Stimulated activated CD8-positive, alpha-beta memory T cell treated with anti-CD3 and anti-CD28 coated beads, Interleukin-2, amount 100 ng/mL, for 48 hours (primary cell): ENCODE data around the gene NPAS4.
"Not testable (repeated sequence)": the region's sequence is repeated elsewhere in the genome, so short reads cannot be mapped to it uniquely, and the experiment has no call there.

Source experiments
- DNase-seq, 2 donors: peaks; one replicate each; pipeline ENCODE4 v3.0.0-alpha.2; 2020; ENCODE audit warnings: low read depth in 2 of 2

NPAS4 gene

DNA sequence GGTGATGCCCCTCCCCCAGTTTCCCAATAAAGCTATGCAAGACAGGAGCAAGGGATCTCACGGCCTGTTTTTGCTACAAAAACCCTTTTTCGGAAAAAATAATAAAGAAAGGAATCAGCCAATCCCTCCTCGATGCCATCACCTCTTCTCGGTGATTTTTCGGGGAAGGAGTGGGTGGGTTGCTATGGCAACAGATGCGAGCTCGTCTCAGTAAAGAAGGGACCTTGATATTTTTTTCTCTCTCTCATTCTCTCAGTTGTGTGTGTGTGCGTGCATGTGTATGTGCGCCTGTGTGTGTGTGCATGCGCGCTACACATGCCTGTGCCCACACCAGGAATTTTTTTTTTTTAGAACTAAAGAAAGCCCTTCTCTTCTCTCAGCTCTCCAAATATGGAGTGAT lies 3.8 kb upstream of the NPAS4 start:
- DNase-seq = no peak

DNA sequence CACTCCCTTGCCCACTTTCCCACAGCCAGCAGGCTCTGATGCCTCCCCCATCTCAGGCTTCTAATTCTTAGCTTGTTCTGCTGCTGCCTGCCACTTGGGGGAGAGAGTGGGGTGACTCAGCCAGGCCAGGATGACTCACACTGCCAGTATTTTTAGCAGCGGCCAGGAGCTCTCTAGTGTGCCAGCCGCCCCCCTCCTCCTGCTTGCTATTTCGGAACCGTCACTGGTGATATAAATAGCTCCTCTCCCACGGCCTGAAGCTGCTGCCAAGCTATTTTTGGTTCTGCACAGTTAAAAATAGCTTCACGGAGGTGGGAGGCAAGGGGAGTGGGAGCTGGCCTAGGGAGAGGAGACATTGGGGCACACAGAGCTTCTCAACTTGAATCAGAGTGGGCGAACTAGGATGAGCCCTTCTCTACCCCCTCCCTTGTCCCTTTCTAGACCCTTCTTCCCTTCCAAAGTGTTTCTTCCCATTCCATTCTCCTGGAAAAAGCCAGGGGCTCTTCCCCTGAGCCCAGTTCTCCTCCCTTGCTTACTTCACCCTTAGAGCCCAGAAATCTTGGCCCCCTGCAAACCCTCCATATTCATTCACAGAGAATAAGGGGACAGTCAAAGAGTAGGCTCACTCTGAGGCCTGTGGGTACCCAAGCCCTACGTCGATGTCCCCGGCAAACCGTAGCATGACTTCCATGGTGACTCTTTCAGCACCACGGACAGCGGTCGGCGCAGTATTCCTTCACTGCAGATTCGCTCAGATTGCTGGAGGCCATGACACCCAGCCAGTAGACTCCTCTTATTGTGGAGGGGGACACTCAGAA lies 2.5 kb upstream of the NPAS4 start:
- DNase-seq = peak; percentile 61 to 65

DNA sequence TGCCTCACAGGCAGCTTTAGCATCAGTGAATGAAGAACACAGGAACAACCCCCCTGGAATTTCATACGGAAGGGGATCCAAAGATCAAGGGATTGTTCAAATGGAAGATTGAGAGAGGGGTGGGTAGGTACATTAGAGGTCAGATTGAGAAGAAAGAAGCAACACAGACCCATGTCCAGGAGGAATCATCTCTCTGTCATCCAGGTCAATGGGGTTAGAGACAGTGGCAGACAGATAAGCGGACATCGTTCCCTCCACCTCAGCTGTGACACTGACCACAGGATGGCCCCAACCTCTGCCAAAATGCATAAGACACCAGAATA lies 1.9 kb upstream of the NPAS4 start:
- no peak for DNase-seq

DNA sequence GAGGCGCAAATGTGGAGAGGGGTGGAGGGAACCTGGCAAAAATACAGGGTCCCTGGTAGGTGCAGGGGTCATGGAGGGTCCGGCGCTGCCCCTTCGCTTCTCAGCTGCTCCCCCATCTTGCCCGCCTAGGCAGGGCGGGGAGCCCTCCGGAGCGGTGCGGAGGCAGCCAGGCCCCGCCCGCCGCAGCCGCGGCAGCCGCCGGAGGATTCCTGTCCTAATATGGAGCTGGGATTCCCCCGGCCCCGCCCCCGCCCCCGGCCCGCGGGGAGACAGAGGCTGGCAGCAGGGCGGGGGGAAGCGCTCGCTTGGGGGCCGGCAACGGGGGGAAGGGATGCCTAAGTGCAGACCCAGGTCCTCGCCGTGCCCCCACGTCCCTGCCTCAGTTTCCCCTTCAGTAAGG lies 1.0 kb upstream of the NPAS4 start:
- no peak for DNase-seq

DNA sequence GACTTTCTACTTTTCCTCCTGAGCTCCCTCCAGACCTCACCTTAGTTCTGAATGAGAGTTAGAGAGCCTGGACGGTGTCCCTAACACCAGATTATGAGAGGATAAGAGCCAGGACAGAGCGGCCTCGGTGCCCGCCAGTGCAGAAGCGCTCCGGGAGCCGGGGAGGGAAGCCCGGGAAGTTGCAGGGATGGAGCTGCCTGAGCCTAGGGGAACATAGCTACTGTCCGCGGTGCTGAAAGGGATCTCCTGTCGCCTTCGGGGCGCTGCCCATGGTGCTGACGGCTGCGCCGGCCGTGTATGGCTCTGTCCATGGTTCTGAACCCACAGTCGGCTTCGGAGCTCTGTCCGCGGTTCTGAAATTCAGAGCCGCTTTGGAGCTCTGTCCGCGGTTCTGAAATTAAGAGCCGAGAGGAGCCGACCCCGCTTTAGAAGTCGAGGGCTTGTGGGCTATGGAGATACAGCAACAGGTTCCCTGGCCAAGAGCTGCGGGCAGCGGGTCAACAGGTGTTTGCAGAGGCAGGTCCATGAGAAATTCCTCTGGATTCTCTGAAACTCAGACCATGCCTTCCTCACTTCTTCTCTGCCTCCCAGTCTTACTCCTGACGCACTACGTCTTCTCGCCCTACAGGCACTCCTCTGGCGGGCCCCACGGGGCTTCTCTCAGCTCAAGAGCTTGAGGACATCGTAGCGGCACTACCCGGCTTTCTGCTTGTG lies 814 bp downstream of the NPAS4 start:
- peak; percentile 74 to 80 for DNase-seq

DNA sequence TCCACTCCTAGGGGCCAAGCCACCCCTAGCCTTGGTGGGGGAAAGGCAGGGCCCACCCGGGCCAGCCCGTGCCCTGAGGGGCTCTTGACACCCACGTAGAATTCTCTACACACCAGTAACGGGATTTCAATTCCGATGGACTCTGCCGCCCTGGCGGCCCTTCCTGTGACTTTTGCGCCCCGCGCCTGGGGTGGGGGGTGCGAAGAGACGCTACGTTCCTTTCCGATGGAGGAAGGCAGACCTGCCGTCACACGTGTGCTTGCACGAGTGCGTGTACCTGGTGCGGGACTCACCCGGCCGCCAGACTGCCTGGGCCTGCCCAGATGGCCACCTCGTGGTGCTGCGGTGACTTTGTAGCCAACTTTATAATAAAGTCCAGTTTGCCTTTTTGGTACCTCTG lies 5.5 kb downstream of the NPAS4 start:
- DNase-seq = no peak

DNA sequence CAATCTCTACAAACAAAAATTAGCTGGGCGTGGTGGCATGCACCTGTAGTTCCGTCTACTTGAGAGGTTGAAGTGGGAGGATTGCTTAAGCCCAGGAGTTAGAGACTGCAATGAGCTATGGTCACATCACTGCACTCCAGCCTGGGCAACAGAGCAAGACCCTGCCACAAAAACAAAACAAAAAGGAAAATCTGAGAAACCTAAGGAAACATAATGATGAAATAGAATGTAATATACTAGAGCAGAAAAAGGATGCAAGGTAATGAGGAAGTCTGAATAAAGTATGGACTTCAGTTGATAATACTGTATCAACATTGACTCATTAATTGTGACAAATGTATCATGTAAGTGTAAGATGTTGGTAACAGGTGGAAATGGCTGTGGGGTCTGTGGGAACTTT lies 8.1 kb downstream of the NPAS4 start:
- DNase-seq = no peak

DNA sequence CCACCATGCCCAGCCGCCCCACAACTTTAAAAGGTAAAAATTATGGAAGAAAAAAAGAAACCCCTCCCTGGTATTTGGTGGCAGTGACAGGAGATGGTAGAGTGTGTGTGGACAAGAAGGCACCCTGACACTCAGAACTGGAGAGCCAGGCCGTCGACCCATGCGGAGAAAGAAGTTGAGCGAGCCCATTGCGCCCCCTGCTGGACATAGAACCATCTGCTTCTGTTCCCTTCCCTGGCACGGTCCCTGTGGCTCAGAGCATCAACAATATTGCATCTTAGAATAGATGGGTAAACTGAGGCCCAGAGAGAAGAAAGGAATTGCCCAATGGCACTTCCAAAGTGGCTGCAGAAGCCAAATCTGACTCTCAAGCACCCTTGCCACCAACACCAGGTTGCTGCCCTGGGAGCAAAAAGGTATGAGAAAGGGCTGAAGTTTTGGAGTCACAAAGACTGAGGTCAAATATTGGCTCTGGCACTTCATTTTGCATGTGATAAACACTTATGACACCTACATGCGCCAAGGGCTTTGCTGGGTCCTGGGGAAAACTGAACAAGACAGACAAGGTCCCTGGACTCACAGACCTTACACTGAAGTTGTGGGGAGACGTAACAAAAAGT lies 9.3 kb downstream of the NPAS4 start:
- DNase-seq = peak; percentile 55 to 75

DNA sequence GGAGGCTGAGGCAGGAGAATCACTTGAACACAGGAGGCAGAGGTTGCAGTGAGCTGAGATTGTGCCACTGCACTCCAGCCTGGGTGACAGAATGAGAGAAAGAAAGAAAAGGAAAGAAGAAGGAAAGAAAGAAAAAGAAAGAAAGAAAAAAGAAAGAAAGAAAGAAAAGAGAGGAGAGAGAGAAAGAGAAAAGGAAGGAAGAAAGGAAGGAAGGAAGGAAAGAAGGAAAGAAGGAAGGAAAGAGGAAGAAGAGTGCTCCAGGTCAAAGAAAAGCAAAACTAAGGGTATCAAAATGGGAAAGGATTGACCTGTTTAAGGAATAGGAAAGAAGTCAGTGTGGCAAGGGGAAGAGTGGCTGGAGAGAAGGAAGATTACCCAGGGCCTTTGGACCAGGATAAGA lies 10.5 kb downstream of the NPAS4 start:
- not testable (repeated sequence) for DNase-seq

DNA sequence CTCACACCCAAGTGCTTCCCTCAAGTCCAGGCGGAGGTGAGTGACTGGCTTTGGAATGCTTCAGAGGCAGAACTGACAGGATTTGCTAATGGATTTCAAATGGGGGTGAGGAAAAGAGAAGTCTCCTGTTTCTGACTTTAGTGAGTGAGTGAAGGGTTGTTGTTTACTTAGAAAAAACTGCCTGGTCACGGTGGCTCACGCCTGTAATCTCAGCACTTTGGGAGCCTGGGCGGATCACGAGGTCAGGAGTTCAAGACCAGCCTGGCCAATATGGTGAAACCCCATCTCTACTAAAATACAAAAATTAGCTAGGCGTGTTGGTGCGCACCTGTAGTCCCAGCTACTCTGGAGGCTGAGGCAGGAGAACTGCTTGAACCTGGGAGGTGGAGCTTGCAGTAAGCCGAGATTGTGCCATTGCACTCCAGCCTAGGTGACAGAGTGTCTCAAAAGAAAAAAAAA lies 11.1 kb downstream of the NPAS4 start:
- DNase-seq = not testable (repeated sequence)

DNA sequence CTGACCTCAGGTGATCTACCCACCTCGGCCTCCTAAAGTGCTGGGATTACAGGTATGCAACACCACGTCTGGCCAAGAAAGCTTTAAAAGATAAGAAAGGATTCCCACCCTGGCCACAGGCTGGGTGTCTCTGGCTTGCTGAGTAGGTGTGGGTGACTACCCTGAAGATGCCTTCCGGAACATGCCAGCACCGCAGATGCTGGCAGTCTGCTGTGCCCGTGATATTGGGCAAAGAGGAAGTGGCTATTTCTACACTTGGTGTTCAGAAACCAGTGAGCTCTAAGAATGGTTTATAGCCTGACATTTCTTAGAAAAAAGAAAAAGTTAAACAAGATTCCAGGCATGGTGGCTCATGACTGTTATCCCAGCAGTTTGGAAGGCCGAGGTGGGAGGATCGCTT lies 11.8 kb downstream of the NPAS4 start:
- DNase-seq = no peak

DNA sequence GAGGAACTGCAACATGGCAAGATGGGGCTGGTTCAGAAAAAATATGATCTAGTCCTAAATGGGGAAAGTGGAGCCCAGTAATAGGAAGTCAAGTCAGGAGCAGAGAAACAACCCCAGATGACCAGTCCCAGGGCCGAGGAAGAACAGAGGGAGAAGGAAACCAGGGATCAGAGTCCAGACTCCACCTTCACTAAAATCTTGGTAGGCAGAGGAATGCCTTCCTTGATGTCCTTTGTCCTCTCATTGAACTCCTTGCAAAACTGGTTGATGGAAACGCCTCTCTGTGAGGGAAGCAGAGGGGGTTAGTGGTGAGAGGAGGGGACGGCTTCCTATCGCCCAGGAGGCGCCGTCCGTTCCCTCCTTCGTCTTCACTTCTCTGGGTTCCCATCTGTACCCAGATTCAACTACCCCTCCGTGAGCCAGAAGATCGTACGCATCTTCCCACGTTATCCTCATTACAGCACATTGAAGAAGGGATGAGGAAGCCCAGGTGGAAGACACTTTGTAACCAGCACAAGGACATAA lies 17.2 kb downstream of the NPAS4 start:
- no peak for DNase-seq

DNA sequence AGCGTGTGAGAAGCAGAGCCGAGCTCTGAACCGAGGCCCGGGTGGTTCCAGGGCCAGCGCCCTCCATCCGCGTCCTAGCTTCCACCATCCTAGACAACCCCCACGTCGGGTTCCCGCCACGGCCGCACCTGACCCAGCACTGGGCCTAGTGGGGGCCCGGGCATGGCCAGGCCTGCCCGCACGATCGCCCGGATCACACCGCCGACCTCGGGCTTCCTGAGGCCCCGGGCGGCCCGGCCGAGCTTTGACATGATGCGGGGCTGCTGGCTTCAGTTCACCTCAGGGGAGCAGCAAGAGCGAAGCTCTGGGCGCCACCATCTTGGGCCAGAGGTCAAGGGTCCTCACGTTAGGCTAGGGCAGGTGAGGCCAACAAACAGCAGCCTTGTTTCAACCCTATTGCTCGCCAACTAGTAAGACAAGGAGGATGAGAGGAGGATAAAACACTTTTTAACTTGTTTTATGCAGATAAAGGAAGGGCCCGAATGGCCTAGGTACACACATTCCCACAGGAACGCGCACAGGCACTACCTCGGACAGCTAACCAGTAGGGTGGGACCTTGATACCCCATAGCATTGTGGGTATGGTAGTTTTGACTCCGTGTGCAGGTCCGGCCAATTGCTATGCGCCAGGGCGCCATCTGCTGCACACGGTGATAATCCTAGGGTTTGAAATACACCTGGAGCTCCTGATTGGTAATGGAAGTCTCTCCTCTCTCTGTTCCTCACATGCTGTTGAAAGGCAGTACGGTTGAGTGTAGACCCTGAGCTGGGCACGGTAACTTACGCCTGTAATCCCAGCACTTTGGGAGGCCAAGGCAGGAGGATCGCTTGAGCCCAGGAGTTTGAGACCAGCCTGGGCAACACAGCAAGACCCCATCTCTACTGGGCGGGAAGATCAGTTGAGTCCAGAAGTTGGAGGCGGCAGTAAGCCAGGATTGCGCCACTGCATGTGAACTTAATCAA lies 17.9 kb downstream of the NPAS4 start, which contains the start of gene MRPL11:
Gene MRPL11 (minus strand): TSS at position 345 of the 963 bp plus-strand sequence. CDS start 94 bp downstream, at position 251.
- peak; percentile 76 to 83 for DNase-seq

DNA sequence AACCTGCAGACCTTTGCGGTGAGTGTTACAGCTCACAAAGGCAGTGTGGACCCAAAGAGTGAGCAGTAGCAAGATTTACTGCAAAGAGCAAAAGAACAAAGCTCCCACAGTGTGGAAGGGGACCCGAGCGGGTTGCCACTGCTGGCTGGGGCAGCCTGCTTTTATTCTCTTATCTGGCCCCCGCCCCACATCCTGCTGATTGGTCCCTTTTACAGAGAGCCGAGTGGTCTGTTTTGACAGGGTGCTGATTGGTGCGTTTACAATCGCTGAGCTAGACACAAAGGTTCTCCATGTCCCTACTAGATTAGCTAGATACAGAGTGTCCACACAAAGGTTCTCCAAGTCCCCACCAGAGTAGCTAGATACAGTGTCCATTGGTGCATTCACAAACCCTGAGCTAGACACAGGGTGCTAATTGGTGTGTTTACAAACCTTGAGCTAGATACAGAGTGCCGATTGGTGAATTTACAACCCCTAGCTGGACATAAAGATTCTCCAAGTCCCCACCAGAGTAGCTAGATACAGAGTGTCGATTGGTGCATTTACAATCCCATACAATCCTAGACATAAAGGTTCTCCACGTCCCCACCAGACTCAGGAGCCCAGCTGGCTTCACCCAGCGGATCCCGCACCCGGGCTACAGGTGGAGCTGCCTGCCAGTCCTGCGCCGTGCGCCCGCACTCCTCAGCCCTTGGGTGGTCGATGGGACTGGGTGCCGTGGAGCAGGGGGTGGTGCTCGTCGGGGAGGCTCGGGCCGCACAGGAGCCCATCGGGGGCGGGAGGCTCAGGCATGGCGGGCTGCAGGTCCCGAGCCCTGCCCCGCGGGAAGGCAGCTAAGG lies 19.5 kb downstream of the NPAS4 start:
- not testable (repeated sequence) for DNase-seq

DNA sequence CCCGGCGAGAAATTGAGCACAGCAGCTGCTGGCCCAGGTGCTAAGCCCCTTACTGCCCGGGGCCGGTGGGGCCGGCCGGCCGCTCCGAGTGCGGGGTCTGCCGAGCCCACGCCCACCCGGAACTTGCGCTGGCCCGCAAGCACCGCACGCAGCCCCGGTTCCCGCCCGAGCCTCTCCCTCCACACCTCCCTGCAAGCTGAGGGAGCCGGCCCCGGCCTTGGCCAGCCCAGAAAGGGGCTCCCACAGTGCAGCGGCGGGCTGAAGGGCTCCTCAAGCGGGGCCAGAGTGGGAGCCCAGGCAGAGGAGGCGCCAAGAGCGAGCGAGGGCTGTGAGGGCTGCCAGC lies 20.1 kb downstream of the NPAS4 start:
- not testable (repeated sequence) for DNase-seq

DNA sequence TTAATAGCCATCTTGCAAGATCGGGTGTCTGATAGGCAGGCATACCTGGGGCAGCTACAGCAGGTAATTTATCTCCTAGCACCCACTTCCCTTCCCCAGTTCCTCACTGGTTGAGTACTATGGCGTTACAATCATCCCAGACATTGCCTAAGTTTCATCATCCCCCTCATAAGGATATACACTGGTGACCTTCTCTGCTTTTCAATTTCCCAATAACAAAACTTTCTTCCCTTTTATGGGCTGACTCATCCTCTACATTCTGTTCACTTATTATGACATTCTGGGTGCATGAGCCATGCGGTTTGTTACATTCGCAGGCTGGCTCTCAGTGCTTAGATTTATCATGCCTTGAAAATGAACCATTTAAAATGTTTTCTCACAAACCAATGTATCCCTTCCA lies 22.8 kb downstream of the NPAS4 start:
- no peak for DNase-seq

DNA sequence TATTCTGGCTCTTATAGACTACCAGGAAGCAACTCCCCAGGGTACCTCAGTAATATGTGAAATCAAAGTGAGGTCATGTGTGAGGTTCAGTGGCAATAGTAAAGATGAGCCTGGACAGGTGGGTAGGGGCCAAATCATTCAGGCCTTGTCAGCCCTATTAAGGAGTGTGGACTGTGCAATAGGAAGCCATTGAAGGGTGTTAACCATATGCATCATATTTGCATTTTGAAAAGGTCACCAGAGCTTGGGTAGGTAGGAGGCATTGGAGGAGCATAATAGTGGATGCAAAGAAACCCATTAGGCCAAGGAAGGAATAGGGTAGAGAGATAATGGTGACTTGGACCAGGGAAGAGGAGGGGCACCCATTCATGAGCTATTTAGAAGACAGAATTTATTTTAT lies 26.2 kb downstream of the NPAS4 start:
- no peak for DNase-seq

DNA sequence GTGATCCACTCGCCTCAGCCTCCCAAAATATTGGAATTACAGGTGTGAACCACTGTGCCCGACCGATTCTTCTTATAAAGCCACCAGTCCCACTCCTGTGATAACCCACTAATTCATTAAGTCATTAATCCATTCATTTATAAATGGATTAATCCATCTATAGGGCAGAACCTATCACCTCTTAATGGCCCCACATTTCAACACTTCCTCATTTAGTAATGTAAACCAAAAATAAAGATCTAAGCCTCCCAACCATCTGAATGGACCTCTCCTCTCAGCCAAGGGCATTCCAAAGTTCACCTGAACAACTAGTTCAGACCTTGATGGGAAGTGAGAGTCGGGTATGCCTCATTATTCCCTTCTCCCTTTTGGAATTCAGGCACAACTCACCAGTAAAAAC lies 27.7 kb downstream of the NPAS4 start:
- DNase-seq = no peak

DNA sequence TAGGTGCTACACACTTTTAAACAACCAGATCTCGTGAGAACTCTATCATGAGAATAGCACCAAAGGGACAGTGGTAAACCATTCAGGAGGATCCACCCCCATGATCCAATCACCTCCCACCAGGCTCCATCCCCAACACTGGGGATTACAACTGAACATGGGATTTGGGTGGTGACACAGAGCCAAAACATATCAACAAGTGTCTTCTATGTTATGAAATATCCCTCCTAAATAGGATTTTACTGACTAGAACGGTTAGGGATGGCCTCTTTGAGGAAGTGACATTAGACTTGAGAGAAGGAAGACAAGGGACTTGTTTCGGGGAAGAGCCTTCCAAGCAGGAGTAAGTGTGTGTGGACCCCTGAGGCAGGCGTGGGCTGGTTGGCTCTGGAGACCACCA lies 29.7 kb downstream of the NPAS4 start:
- no peak for DNase-seq

DNA sequence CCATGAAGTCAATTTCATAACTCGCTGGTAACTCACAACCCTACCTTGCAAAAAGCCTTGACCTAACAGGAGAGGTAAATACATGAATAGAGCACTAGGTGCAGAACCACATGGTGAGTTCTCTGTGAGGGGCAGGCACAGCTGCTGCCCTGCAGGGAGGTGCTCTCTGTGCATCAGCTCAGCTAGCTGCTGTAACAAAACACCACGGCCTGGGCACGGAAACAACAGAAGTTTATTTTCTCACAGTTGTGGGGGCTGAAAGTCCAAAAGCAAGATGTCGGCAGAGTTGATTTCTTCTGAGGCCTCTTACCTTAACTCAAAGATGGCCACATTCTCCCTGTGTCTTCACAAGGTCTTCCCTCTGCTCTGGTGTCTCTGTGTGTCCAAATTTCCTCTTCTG lies 30.8 kb downstream of the NPAS4 start:
- DNase-seq = no peak

DNA sequence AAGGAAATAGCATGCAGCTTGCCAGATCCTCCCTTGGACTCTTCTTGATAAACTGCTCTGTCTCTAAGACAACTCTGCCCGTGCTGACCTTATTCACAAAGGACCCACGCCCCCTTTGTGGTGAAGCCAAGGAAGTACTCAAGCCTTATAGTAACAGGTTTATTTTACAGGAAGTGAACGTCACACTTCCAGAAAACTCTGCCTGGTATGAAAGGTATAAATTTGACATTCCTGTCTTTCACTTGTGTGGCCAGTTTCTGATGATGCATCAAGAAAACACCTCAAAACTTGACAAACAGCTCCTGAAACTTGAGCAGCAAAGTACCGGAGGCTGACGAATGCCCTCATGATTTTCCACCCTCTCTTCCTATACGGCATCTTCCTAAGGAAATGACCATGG lies 33.4 kb downstream of the NPAS4 start:
- DNase-seq = no peak
